HEK293 (cell line): Measurements from ENCODE around the gene OR9G4.

Experiments used
- CTCF ChIA-PET: fragments of 350-600 bp; formaldehyde crosslinking; extraction: SDS; loops from one replicate; lab custom pipeline; 2021; ENCODE audit warnings: antibody characterized with exemption; lab: Yijun Ruan, JAX
- POLR2A ChIA-PET: fragments of 300-600 bp; formaldehyde crosslinking; extraction: SDS; loops from one replicate; lab custom pipeline; 2020; ENCODE audit warnings: antibody characterized with exemption, inconsistent platforms; lab: Yijun Ruan, JAX
- H3K27ac ChIP-seq: fragments of 200-500 bp; sonication (Bioruptor generic); 2 replicates; pipeline ENCODE4 v1.5.1; 2014; ENCODE audit warnings: low read depth, low read length, control low read depth, inconsistent platforms; ENCODE audit errors: extremely low read depth
- H3K36me3 ChIP-seq, 2 experiments: fragments of 200-500 bp in 1 of 2; sonication (Bioruptor generic) in 1 of 2; 1 replicate in 1 of 2; 2 replicates in 1 of 2; pipeline ENCODE4 v1.5.1; 2014 to 2017; ENCODE audit warnings: inconsistent platforms in 2 of 2, low read length in 2 of 2; ENCODE audit not compliant: control insufficient read depth in 2 of 2, insufficient read depth in 1 of 2
- H3K4me1 ChIP-seq: fragments of 200-500 bp; sonication (Bioruptor generic); 2 replicates; pipeline ENCODE4 v1.5.1; 2014; ENCODE audit warnings: mild to moderate bottlenecking, low read length, inconsistent platforms; ENCODE audit not compliant: control insufficient read depth, insufficient read depth
- H3K4me3 ChIP-seq: 2 replicates; pipeline ENCODE4 v1.5.1; 2011; ENCODE audit warnings: low read depth, mild to moderate bottlenecking, control low read depth, low read length, moderate library complexity
- H3K9me3 ChIP-seq: fragments of 200-500 bp; sonication (Bioruptor generic); 2 replicates; pipeline ENCODE4 v1.5.1; 2014; ENCODE audit warnings: low read depth, low read length, inconsistent platforms; ENCODE audit not compliant: control insufficient read depth, insufficient read depth
- CTCF ChIP-seq: fragments of 450-650 bp; formaldehyde crosslinking; IDR thresholded peaks from 2 replicates; pipeline ENCODE4 v1.5.1; 2016; ENCODE audit warnings: missing biosample characterization, missing genetic modification characterization
- GLI2 ChIP-seq: fragments of 450-650 bp; formaldehyde crosslinking; IDR thresholded peaks from 2 replicates; pipeline ENCODE4; 2017; ENCODE audit warnings: missing biosample characterization, missing genetic modification characterization, low read depth, borderline replicate concordance
- GLIS2 ChIP-seq: fragments of 450-650 bp; formaldehyde crosslinking; IDR thresholded peaks from 2 replicates; pipeline ENCODE4 v1.5.1; 2016; ENCODE audit warnings: missing biosample characterization, missing genetic modification characterization
- KLF10 ChIP-seq: fragments of 450-650 bp; IDR thresholded peaks from 2 replicates; pipeline ENCODE4 v1.5.1; 2018; ENCODE audit warnings: missing biosample characterization, mild to moderate bottlenecking, missing genetic modification characterization
- KLF8 ChIP-seq: fragments of 450-650 bp; formaldehyde crosslinking; IDR thresholded peaks from 2 replicates; pipeline ENCODE4 v1.5.1; 2016; ENCODE audit warnings: missing biosample characterization, missing genetic modification characterization
- MYNN ChIP-seq: fragments of 450-650 bp; formaldehyde crosslinking; IDR thresholded peaks from 2 replicates; pipeline ENCODE4 v1.5.1; 2016; ENCODE audit warnings: missing biosample characterization, missing genetic modification characterization, borderline replicate concordance
- PRDM10 ChIP-seq: fragments of 450-650 bp; formaldehyde crosslinking; IDR thresholded peaks from 2 replicates; pipeline ENCODE4 v1.5.1; 2016; ENCODE audit warnings: missing biosample characterization, missing genetic modification characterization
- SCRT1 ChIP-seq: fragments of 450-650 bp; formaldehyde crosslinking; IDR thresholded peaks from 2 replicates; pipeline ENCODE4 v1.5.1; 2016; ENCODE audit warnings: missing biosample characterization, missing genetic modification characterization, borderline replicate concordance
- SP2 ChIP-seq: fragments of 450-650 bp; formaldehyde crosslinking; IDR thresholded peaks from 2 replicates; pipeline ENCODE4 v1.5.1; 2016; ENCODE audit warnings: missing biosample characterization, missing genetic modification characterization
- TRIM28 ChIP-seq: IDR thresholded peaks from 2 replicates; pipeline ENCODE4 v1.6.1; 2011; ENCODE audit warnings: low read length, control low read depth, borderline replicate concordance
- TSHZ1 ChIP-seq: fragments of 450-650 bp; formaldehyde crosslinking; IDR thresholded peaks from 2 replicates; pipeline ENCODE4 v1.5.1; 2016; ENCODE audit warnings: missing biosample characterization, missing genetic modification characterization, borderline replicate concordance
- WT1 ChIP-seq: fragments of 450-650 bp; formaldehyde crosslinking; IDR thresholded peaks from 2 replicates; pipeline ENCODE4 v1.5.1; 2016; ENCODE audit warnings: missing biosample characterization, missing genetic modification characterization
- ZBTB44 ChIP-seq: fragments of 450-650 bp; IDR thresholded peaks from 2 replicates; pipeline ENCODE4 v1.5.1; 2018; ENCODE audit warnings: missing biosample characterization, mild to moderate bottlenecking, missing genetic modification characterization
- ZBTB7A ChIP-seq: fragments of 450-650 bp; formaldehyde crosslinking; IDR thresholded peaks from 2 replicates; pipeline ENCODE4 v1.5.1; 2016; ENCODE audit warnings: low read depth, missing biosample characterization, missing genetic modification characterization
- ZEB2 ChIP-seq: fragments of 450-650 bp; formaldehyde crosslinking; IDR thresholded peaks from 2 replicates; pipeline ENCODE4 v1.5.1; 2016; ENCODE audit warnings: missing biosample characterization, missing genetic modification characterization
- ZFP37 ChIP-seq: fragments of 450-650 bp; formaldehyde crosslinking; IDR thresholded peaks from 2 replicates; pipeline ENCODE4 v1.5.1; 2016; ENCODE audit warnings: missing biosample characterization, missing genetic modification characterization
- ZFP69B ChIP-seq: fragments of 450-650 bp; formaldehyde crosslinking; IDR thresholded peaks from 2 replicates; pipeline ENCODE4 v1.5.1; 2016; ENCODE audit warnings: missing biosample characterization, missing genetic modification characterization
- ZNF140 ChIP-seq: fragments of 450-650 bp; formaldehyde crosslinking; IDR thresholded peaks from 2 replicates; pipeline ENCODE4 v1.5.1; 2016; ENCODE audit warnings: missing biosample characterization, missing genetic modification characterization
- ZNF16 ChIP-seq: fragments of 450-650 bp; formaldehyde crosslinking; IDR thresholded peaks from 2 replicates; pipeline ENCODE4 v1.5.1; 2016; ENCODE audit warnings: low read depth, missing biosample characterization, missing genetic modification characterization
- ZNF335 ChIP-seq: fragments of 450-650 bp; formaldehyde crosslinking; conservative IDR thresholded peaks from 2 replicates; pipeline ENCODE4 v1.5.1; 2016; ENCODE audit warnings: missing biosample characterization, missing genetic modification characterization
- ZNF48 ChIP-seq: fragments of 450-650 bp; formaldehyde crosslinking; IDR thresholded peaks from 2 replicates; pipeline ENCODE4 v1.5.1; 2016; ENCODE audit warnings: missing biosample characterization, missing genetic modification characterization
- ZNF529 ChIP-seq: fragments of 450-650 bp; formaldehyde crosslinking; IDR thresholded peaks from 2 replicates; pipeline ENCODE4 v1.5.1; 2017; ENCODE audit warnings: missing genetic modification characterization, missing biosample characterization; ENCODE audit not compliant: insufficient replicate concordance
- ZNF561 ChIP-seq: fragments of 450-650 bp; IDR thresholded peaks from 2 replicates; pipeline ENCODE4 v1.5.1; 2018; ENCODE audit warnings: missing biosample characterization, missing genetic modification characterization, borderline replicate concordance
- ZNF585B ChIP-seq: fragments of 450-650 bp; formaldehyde crosslinking; IDR thresholded peaks from 2 replicates; pipeline ENCODE4 v1.5.1; 2016; ENCODE audit warnings: missing biosample characterization, missing genetic modification characterization
- ZNF645 ChIP-seq: fragments of 450-650 bp; formaldehyde crosslinking; IDR thresholded peaks from 2 replicates; pipeline ENCODE4; 2016; ENCODE audit warnings: missing biosample characterization, missing genetic modification characterization
- ZNF701 ChIP-seq: fragments of 450-650 bp; formaldehyde crosslinking; IDR thresholded peaks from 2 replicates; pipeline ENCODE4 v1.5.1; 2016; ENCODE audit warnings: missing biosample characterization, missing genetic modification characterization
- ZNF777 ChIP-seq: fragments of 450-650 bp; formaldehyde crosslinking; IDR thresholded peaks from 2 replicates; pipeline ENCODE4 v1.5.1; 2017; ENCODE audit warnings: missing biosample characterization, missing genetic modification characterization, borderline replicate concordance
- ZNF785 ChIP-seq: fragments of 450-650 bp; formaldehyde crosslinking; IDR thresholded peaks from 2 replicates; pipeline ENCODE4 v1.5.1; 2016; ENCODE audit warnings: missing biosample characterization, missing genetic modification characterization
- ZNF837 ChIP-seq: fragments of 450-650 bp; formaldehyde crosslinking; IDR thresholded peaks from 2 replicates; pipeline ENCODE4 v1.5.1; 2016; ENCODE audit warnings: missing biosample characterization, missing genetic modification characterization

OR9G4 gene

GRCh38 chr11:56764976-56765375 lies 16.5 kb upstream of the OR9G4 start (continued):
- TF ChIP-seq CTCF (tag by site-specific recombination): no peak
- no peak for TF ChIP-seq GLI2 (tag by site-specific recombination)
- no peak for TF ChIP-seq ZNF645
- no peak for TF ChIP-seq ZEB2 (tag by site-specific recombination)
- no peak for TF ChIP-seq ZNF701
- TF ChIP-seq KLF10 (tag by site-specific recombination): no peak
- TF ChIP-seq ZFP37: no peak
- no peak for TF ChIP-seq ZNF335 (tag by site-specific recombination)
- no peak for TF ChIP-seq ZBTB7A (tag by site-specific recombination)
- no peak for TF ChIP-seq ZNF16 (tag by site-specific recombination)
- TF ChIP-seq ZNF48 (tag by site-specific recombination): no peak
- no peak for TF ChIP-seq TSHZ1 (tag by site-specific recombination)
- no peak for TF ChIP-seq ZNF140
- TF ChIP-seq ZNF585B (tag by site-specific recombination): no peak

GRCh38 chr11:56751480-56751879 lies 3.0 kb upstream of the OR9G4 start:
- no peaks in the 10 kb centered on the region for H3K4me1 ChIP-seq
- ChIA-PET CTCF (no interaction called here), POLR2A (no interaction called here)
- TF ChIP-seq ZFP69B (tag by site-specific recombination) (no peak), ZNF837 (tag by site-specific recombination) (no peak), TRIM28 (no peak), ZNF561 (tag by site-specific recombination) (no peak), SCRT1 (tag by site-specific recombination) (no peak), KLF8 (tag by site-specific recombination) (no peak), ZNF785 (tag by site-specific recombination) (no peak), ZNF777 (tag by site-specific recombination) (no peak), PRDM10 (tag by site-specific recombination) (no peak), WT1 (tag by site-specific recombination) (no peak), ZBTB44 (tag by site-specific recombination) (no peak), MYNN (tag by site-specific recombination) (no peak), GLIS2 (no peak), SP2 (tag by site-specific recombination) (no peak), ZNF529 (tag by site-specific recombination) (no peak)

More at GRCh38 chr11:56751480-56751879, 3.0 kb upstream of the OR9G4 start:
- Histone ChIP-seq H3K9me3 (no peaks in the 10 kb centered on the region), H3K27ac (no peak overlapping the region), H3K36me3 (no peaks in the 10 kb centered on the region), H3K4me3 (no peak overlapping the region)
